Esophagus squamous epithelium (tissue), 5 donors: ENCODE results near the gene STON2. TPM values are rescaled to one million over a fixed set of nuclear protein-coding genes. Genes with fewer than 3 reads are reported as not detected.

ENCODE experiments used
- DNase-seq: peaks from one replicate; lab custom pipeline; 2025; lab: John Stamatoyannopoulos, UW
- H3K27ac ChIP-seq, 4 donors: fragments of 200-600 bp; sonication (generic); one replicate each; pipeline ENCODE4 v1.5.1; 2016 to 2019; ENCODE audit warnings: mild to moderate bottlenecking in 1 of 4
- H3K27me3 ChIP-seq, 4 donors: fragments of 200-600 bp; sonication (generic); 1 replicate in 3 of 4; 2 replicates in 1 of 4; pipeline versions ENCODE4 v1.5.1 to v1.6.0; 2017 to 2021; ENCODE audit warnings: antibody characterized with exemption in 1 of 4
- H3K36me3 ChIP-seq, 3 donors: fragments of 200-600 bp; sonication (generic); one replicate each; pipeline ENCODE4 v1.5.1; 2016 to 2019
- H3K4me1 ChIP-seq, 3 donors: fragments of 200-600 bp; sonication (generic); one replicate each; pipeline ENCODE4 v1.5.1; 2017 to 2019
- H3K4me3 ChIP-seq, 4 donors: fragments of 200-600 bp; sonication (generic); 1 replicate in 3 of 4; 2 replicates in 1 of 4; pipeline ENCODE4 v1.5.1; 2016 to 2019; ENCODE audit warnings: mild to moderate bottlenecking in 2 of 4, moderate library complexity in 1 of 4
- H3K9me3 ChIP-seq, 3 donors: fragments of 200-600 bp; sonication (generic); one replicate each; pipeline ENCODE4 v1.5.1; 2016 to 2019
- POLR2A ChIP-seq, 4 donors: fragments of 450-650 bp; IDR thresholded peaks; one replicate each; pipeline ENCODE4 v1.6.1; 2017; ENCODE audit warnings: antibody characterized with exemption in 4 of 4, mild to moderate bottlenecking in 4 of 4, moderate library complexity in 3 of 4
- WGBS, 2 donors: methylation state at CpG; one replicate each; pipeline ENCODE4 v1.1.5; 2018; 5-methylcytosine and 5-hydroxymethylcytosine counted together
- intact Hi-C: fragments of 100-400 bp; cut with DNase I; formaldehyde crosslinking; loops from one replicate; pipeline ENCODE4 v1.15.0; 2022
- total RNA-seq, 4 donors: library from RNA; depleted of rRNA; stranded (reverse); fragments of >200 nt; gene quantifications; one replicate each; pipeline ENCODE4 v1.1.0, GENCODE V29; 2016
- TF ChIP-seq, protein P1 (sequence below), 6 experiments: fragments of 450-650 bp in 4 of 6; fragments of 200-600 bp in 2 of 6; sonication (generic) in 2 of 6; IDR thresholded peaks; one replicate each; pipeline ENCODE4 v1.5.1; 2016 to 2019; ENCODE audit warnings: antibody characterized with exemption in 6 of 6, mild to moderate bottlenecking in 4 of 6, moderate library complexity in 4 of 6
- donor health status: DM: yes; HTN: yes; CAD: no.

STON2 gene
- total RNA-seq, 4 donors from 2014 or later, result 58.7 to 71.6 (median 67.1) TPM

DNA sequence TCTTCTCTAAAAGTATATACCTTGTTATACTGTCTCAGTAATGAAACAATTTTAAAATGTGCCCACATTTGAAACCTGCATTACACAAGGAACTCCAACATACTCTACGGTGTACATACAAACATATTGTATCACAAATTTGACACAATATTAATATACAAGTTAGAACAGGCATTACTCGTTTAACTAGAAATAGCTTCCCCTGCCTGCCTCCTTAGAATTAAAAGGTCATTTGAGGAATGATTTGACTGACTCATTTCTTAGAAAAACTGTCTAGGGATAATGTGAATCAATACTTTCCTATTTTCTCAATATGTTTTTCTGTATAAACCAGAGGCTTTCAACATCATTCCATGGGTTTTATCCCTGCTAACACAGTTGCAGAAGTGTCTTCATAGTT is 73.7 kb downstream of the STON2 start:
- no peak for DNase-seq
- peak overlapping the region in 3 of 4 donors; percentile 48 to 93 (median 70) for H3K27ac ChIP-seq
- H3K4me3 ChIP-seq, result no peak overlapping the region
- no peaks in the 10 kb centered on the region for H3K27me3 ChIP-seq
- peaks cover 14 to 93% (median 17%) of the 10 kb centered on the region in 3 donors for H3K4me1 ChIP-seq
- intact Hi-C loops, result no loop called here
- H3K36me3 ChIP-seq, result no peaks in the 10 kb centered on the region
- H3K9me3 ChIP-seq, result no peaks in the 10 kb centered on the region
- WGBS, 2 donors, result 29 to 51% methylated on average over 2 of the region's 2 CpGs
- TF ChIP-seq POLR2A (IDR thresholded peaks at IDR 0.05), result no peak
- TF ChIP-seq, protein P1, sequence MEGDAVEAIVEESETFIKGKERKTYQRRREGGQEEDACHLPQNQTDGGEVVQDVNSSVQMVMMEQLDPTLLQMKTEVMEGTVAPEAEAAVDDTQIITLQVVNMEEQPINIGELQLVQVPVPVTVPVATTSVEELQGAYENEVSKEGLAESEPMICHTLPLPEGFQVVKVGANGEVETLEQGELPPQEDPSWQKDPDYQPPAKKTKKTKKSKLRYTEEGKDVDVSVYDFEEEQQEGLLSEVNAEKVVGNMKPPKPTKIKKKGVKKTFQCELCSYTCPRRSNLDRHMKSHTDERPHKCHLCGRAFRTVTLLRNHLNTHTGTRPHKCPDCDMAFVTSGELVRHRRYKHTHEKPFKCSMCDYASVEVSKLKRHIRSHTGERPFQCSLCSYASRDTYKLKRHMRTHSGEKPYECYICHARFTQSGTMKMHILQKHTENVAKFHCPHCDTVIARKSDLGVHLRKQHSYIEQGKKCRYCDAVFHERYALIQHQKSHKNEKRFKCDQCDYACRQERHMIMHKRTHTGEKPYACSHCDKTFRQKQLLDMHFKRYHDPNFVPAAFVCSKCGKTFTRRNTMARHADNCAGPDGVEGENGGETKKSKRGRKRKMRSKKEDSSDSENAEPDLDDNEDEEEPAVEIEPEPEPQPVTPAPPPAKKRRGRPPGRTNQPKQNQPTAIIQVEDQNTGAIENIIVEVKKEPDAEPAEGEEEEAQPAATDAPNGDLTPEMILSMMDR (IDR thresholded peaks at IDR 0.05), result no peak

GRCh38 chr14:81324011-81324410 is 76.1 kb downstream of the STON2 start:
- Histone ChIP-seq H3K4me1 (peaks cover 0 to 84% (median 13%) of the 10 kb centered on the region in 3 donors), H3K4me3 (peak overlapping the region; percentile 43 to 60 (median 56)), H3K36me3 (no peaks in the 10 kb centered on the region)

DNA sequence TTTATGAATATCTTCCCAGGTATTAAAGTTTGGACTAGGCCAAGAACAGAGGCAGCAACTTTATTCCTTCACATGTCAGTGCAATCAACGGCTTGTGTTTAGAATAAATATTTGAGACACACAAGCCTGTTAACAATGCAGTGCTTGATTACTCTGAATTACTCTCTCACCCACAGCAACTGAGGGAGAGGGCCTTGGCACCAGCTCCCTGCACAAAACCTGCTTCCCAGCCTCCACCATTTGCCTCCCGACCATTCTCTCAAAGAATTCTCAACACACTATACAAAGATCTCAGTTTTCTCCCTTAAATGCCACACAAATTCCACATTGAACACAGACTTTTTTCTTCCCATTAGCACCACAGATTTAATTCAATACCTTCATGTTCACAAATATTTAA is 77.0 kb downstream of the STON2 start:
- H3K36me3 ChIP-seq, result no peaks in the 10 kb centered on the region
- TF ChIP-seq, protein P1 (IDR thresholded peaks at IDR 0.05), result no peak
- TF ChIP-seq POLR2A (IDR thresholded peaks at IDR 0.05), result no peak
- peaks cover 0 to 75% (median 13%) of the 10 kb centered on the region in 3 donors for H3K4me1 ChIP-seq
- H3K4me3 ChIP-seq, result peak overlapping the region; percentile 43 to 60 (median 56)
- intact Hi-C loops, result no loop called here
- H3K9me3 ChIP-seq, result no peaks in the 10 kb centered on the region
- DNase-seq, result no peak
- peak overlapping the region; percentile 0 to 93 (median 90) for H3K27ac ChIP-seq
- H3K27me3 ChIP-seq, result no peaks in the 10 kb centered on the region
- 35 to 52% methylated on average over 2 of the region's 2 CpGs for WGBS, 2 donors

More at GRCh38 chr14:81324011-81324410, 76.1 kb downstream of the STON2 start:
- intact Hi-C loops, result no loop called here
- H3K27ac ChIP-seq, result peak overlapping the region; percentile 82 to 93 (median 90)
- no peaks in the 10 kb centered on the region for H3K27me3 ChIP-seq
- TF ChIP-seq, protein P1 (IDR thresholded peaks at IDR 0.05), result no peak
- peak in 2 of 4 donors; percentile 38 to 58 for TF ChIP-seq POLR2A (IDR thresholded peaks at IDR 0.05)
- no peak for DNase-seq
- 24 to 38% methylated on average over 8 of the region's 11 CpGs for WGBS, 2 donors
- no peaks in the 10 kb centered on the region for H3K9me3 ChIP-seq

DNA sequence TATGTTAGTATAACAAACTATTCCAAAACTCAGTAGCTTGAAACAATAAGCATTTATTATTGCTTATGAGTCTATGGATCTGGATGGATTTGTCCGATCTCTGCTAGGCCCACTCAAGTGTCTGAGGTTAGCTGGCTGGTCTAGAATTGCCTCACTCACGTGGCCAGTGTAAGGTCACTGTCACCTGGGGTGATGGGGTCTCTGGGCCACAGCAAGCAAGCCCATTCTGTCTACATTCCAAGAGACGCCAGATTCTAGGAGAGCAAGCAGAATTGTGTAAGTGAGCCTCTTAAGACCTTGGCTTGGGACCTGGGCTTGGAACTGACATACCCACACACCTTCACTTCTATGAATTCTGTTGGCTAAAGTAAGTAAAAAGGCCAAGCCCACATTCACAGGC is 80.2 kb downstream of the STON2 start:
- no peak for TF ChIP-seq POLR2A (IDR thresholded peaks at IDR 0.05)
- TF ChIP-seq, protein P1 (IDR thresholded peaks at IDR 0.05), result no peak
- intact Hi-C loops, result no loop called here
- Histone ChIP-seq H3K27me3 (no peaks in the 10 kb centered on the region), H3K4me1 (peaks cover under 1 to 67% (median 13%) of the 10 kb centered on the region in 3 donors), H3K27ac (peak overlapping the region in 2 of 4 donors; percentile 53 to 64), H3K4me3 (no peak overlapping the region), H3K36me3 (no peaks in the 10 kb centered on the region), H3K9me3 (no peaks in the 10 kb centered on the region)
- DNase-seq, result no peak
- 77 to 89% methylated on average over 1 to 3 of the region's 3 CpGs for WGBS, 2 donors

- TF ChIP-seq POLR2A (IDR thresholded peaks at IDR 0.05), result no peak
- TF ChIP-seq, protein P1 (IDR thresholded peaks at IDR 0.05), result no peak
- Histone ChIP-seq H3K4me3 (no peak overlapping the region), H3K36me3 (no peaks in the 10 kb centered on the region), H3K9me3 (no peaks in the 10 kb centered on the region), H3K27me3 (no peaks in the 10 kb centered on the region), H3K27ac (no peak overlapping the region), H3K4me1 (peaks cover 6 to 67% (median 9%) of the 10 kb centered on the region in 3 donors)
- DNase-seq, result no peak
- 95 to 98% methylated on average over 2 of the region's 2 CpGs for WGBS, 2 donors
- intact Hi-C loops, result no loop called here
These were observed 80.8 kb downstream of the STON2 start for GRCh38 chr14:81319314-81319713.
